A673 (cell line): ENCODE results near the gene NDUFB10. TPM values are rescaled to one million over a fixed set of nuclear protein-coding genes. Genes with fewer than 3 reads are reported as not detected.
A peak's percentile ranks its signal among the peaks of the same experiment; 100 is the strongest.

ENCODE experiments used
- BruUV-seq: library from RNA; stranded (reverse); fragments of 400-500 nt; replicated peaks from 2 replicates; lab custom pipeline; 2021; lab: Mats Ljungman, UMichigan
- CTCF ChIA-PET: fragments of 300-600 bp; sonication (Branson Sonifier 250); formaldehyde crosslinking; loops from one replicate; lab custom pipeline; 2022; ENCODE audit warnings: antibody characterized with exemption; lab: Charles Lee
- POLR2A ChIA-PET: fragments of 300-600 bp; sonication (Branson Sonifier 250); formaldehyde crosslinking; loops from one replicate; lab custom pipeline; 2022; ENCODE audit warnings: antibody characterized with exemption; ENCODE audit not compliant: low non-redundant PET; lab: Charles Lee
- DNase-seq: peaks from one replicate; pipeline ENCODE4 v3.0.0-alpha.2; 2015; ENCODE audit warnings: low spot score
- H3K27ac ChIP-seq: fragments of 200-600 bp; sonication (generic); 2 replicates; pipeline ENCODE4 v1.5.1; 2016; ENCODE audit warnings: mixed run types, low read depth, mild to moderate bottlenecking, mixed read lengths, antibody characterized with exemption, low read length; ENCODE audit not compliant: poor library complexity, severe bottlenecking
- H3K27me3 ChIP-seq: fragments of 200-600 bp; sonication (generic); replicated peaks from 2 replicates; pipeline ENCODE4 v1.6.1; 2017; ENCODE audit warnings: mixed run types, low read depth, mild to moderate bottlenecking, mixed read lengths, antibody characterized with exemption, low read length; ENCODE audit not compliant: insufficient read depth, poor library complexity
- H3K36me3 ChIP-seq: fragments of 200-600 bp; sonication (generic); 2 replicates; pipeline ENCODE4 v1.6.1; 2016; ENCODE audit warnings: mixed run types, mild to moderate bottlenecking, mixed read lengths, antibody characterized with exemption, low read length; ENCODE audit not compliant: insufficient read depth, poor library complexity, severe bottlenecking
- H3K4me1 ChIP-seq: fragments of 200-600 bp; sonication (generic); 2 replicates; pipeline ENCODE4 v1.6.1; 2017; ENCODE audit warnings: mixed run types, mild to moderate bottlenecking, mixed read lengths, antibody characterized with exemption, low read length; ENCODE audit not compliant: insufficient read depth, poor library complexity, severe bottlenecking
- H3K4me3 ChIP-seq: fragments of 200-600 bp; sonication (generic); 2 replicates; pipeline ENCODE4 v1.5.1; 2016; ENCODE audit warnings: low read depth, mixed run types, mild to moderate bottlenecking, mixed read lengths, low read length; ENCODE audit not compliant: poor library complexity, severe bottlenecking
- H3K9me3 ChIP-seq: fragments of 200-600 bp; sonication (generic); 2 replicates; pipeline ENCODE4 v1.6.1; 2016; ENCODE audit warnings: mixed run types, low read depth, mild to moderate bottlenecking, mixed read lengths, antibody characterized with exemption, low read length; ENCODE audit not compliant: poor library complexity, severe bottlenecking
- CTCF ChIP-seq: fragments of 300-800, 200-600 bp; sonication (generic); conservative IDR thresholded peaks from 2 replicates; pipeline ENCODE4 v1.5.1; 2017; ENCODE audit warnings: low read depth, mild to moderate bottlenecking, antibody characterized with exemption, low read length, moderate library complexity, mixed read lengths
- EZH2 ChIP-seq: fragments of 200-600 bp; sonication (generic); IDR thresholded peaks from 2 replicates; pipeline ENCODE4 v1.6.1; 2017; ENCODE audit warnings: borderline replicate concordance, low read depth, mild to moderate bottlenecking, mixed read lengths, antibody characterized with exemption, low read length; ENCODE audit not compliant: poor library complexity, severe bottlenecking
- intact Hi-C: fragments of 100-400 bp; cut with micrococcal nuclease; formaldehyde crosslinking; loops from one replicate; pipeline ENCODE4 v1.10.0; 2022; ENCODE audit not compliant: unreplicated experiment
- total RNA-seq: library from RNA; stranded (reverse); gene quantifications from 2 replicates; pipeline ENCODE4 v1.2.3, GENCODE V29; 2021

NDUFB10 gene
- total RNA-seq, 1 experiment from 2014 or later: 178 TPM

GRCh38 chr16:2008009-2008526 is 48.7 kb downstream of the NDUFB10 start:
- Histone ChIP-seq H3K27ac (peak overlapping the region; percentile 93), H3K9me3 (no peaks in the 10 kb centered on the region), H3K27me3 (no peaks in the 10 kb centered on the region), H3K4me1 (peaks cover 46% of the 10 kb centered on the region), H3K4me3 (peak overlapping the region; percentile 99), H3K36me3 (peaks cover 6% of the 10 kb centered on the region)
- TF ChIP-seq EZH2 (no peak), CTCF (no peak)
- no peak for DNase-seq
- CTCF ChIA-PET: interaction anchor here (0.7 to 1.0 kb wide), 2 partner anchors 133 kb away, joined by 4 read pairs; no protein-coding TSS in a partner anchor
- intact Hi-C loops: loop anchor here (10.0 kb wide), 1 partner anchor 207 kb away; the partner anchor contains the start of genes BRICD5 and PGP
- POLR2A ChIA-PET: no interaction called here
- no TSS peak for BruUV-seq

- Histone ChIP-seq H3K9me3 (no peaks in the 10 kb centered on the region), H3K36me3 (peaks cover 3% of the 10 kb centered on the region), H3K27me3 (no peaks in the 10 kb centered on the region), H3K27ac (peak overlapping the region; percentile 93), H3K4me1 (peaks cover 46% of the 10 kb centered on the region), H3K4me3 (peak overlapping the region; percentile 99)
- no TSS peak for BruUV-seq
- intact Hi-C loops: loop anchor here (10.0 kb wide), 1 partner anchor 206 kb away; the partner anchor contains the start of genes BRICD5 and PGP
- ChIA-PET CTCF (interaction anchor here (1.0 kb wide), 1 partner anchor 132 kb away, joined by 4 read pairs; no protein-coding TSS in a partner anchor), POLR2A (interaction anchor here (0.5 to 0.6 kb wide), 3 partner anchors 21 to 460 kb away, joined by 4 to 5 read pairs (median 4); partner anchors contain the start of gene TRAF7)
- TF ChIP-seq EZH2: no peak
- no peak for TF ChIP-seq CTCF
- DNase-seq: peak; percentile 58
Measured at GRCh38 chr16:2008631-2009163, 49.4 kb downstream of the NDUFB10 start.

GRCh38 chr16:2009164-2009711 is 49.9 kb downstream of the NDUFB10 start:
- H3K9me3 ChIP-seq: no peaks in the 10 kb centered on the region
- peaks cover 3% of the 10 kb centered on the region for H3K36me3 ChIP-seq
- H3K27ac ChIP-seq: peak overlapping the region; percentile 93
- BruUV-seq: no TSS peak
- ChIA-PET POLR2A (interaction anchor here (0.5 to 0.6 kb wide), 3 partner anchors 22 to 459 kb away, joined by 4 to 5 read pairs (median 4); partner anchors contain the start of gene TRAF7), CTCF (interaction anchor here (1.0 kb wide), 1 partner anchor 131 kb away, joined by 4 read pairs; no protein-coding TSS in a partner anchor)
- H3K4me1 ChIP-seq: peaks cover 42% of the 10 kb centered on the region
- DNase-seq: no peak
- intact Hi-C loops: loop anchor here (10.0 kb wide), 1 partner anchor 206 kb away; the partner anchor contains the start of genes BRICD5 and PGP
- no peaks in the 10 kb centered on the region for H3K27me3 ChIP-seq
- TF ChIP-seq EZH2: no peak
- TF ChIP-seq CTCF: no peak
- H3K4me3 ChIP-seq: peak overlapping the region; percentile 99
